HG03378 (cell line): ENCODE measurements around the gene TSACC.

Source experiments
- ATAC-seq: cut with Tn5 transposase; IDR thresholded peaks from one replicate; pipeline ENCODE4 v1.9.1; 2021; ENCODE audit warnings: mild to moderate bottlenecking, moderate library complexity; ENCODE audit not compliant: unreplicated experiment

The TSACC gene

GRCh38 chr1:156372876-156373275 is 34.5 kb downstream of the TSACC start:
- ATAC-seq: no peak

GRCh38 chr1:156373546-156373945 is 35.2 kb downstream of the TSACC start:
- ATAC-seq: no peak

GRCh38 chr1:156376146-156376545 is 37.8 kb downstream of the TSACC start:
- ATAC-seq: no peak

- no peak for ATAC-seq
These were observed 38.9 kb downstream of the TSACC start for GRCh38 chr1:156376958-156377919.

- no peak for ATAC-seq
These were observed 40.2 kb downstream of the TSACC start for GRCh38 chr1:156378557-156378956.

GRCh38 chr1:156379420-156380165 is 41.3 kb downstream of the TSACC start:
- ATAC-seq: no peak

GRCh38 chr1:156382561-156382960 is 44.2 kb downstream of the TSACC start:
- no peak for ATAC-seq

- ATAC-seq: no peak
These were observed 44.7 kb downstream of the TSACC start for GRCh38 chr1:156383023-156383422.

GRCh38 chr1:156384007-156384406 is 45.7 kb downstream of the TSACC start:
- no peak for ATAC-seq

GRCh38 chr1:156384658-156385057 is 46.3 kb downstream of the TSACC start:
- ATAC-seq: no peak

GRCh38 chr1:156385534-156386031 is 47.3 kb downstream of the TSACC start:
- ATAC-seq: no peak

GRCh38 chr1:156386134-156386901 is 48.0 kb downstream of the TSACC start:
- ATAC-seq: no peak

- ATAC-seq: no peak
These were observed 48.9 kb downstream of the TSACC start for GRCh38 chr1:156386949-156387869.

GRCh38 chr1:156387870-156388173 is 49.5 kb downstream of the TSACC start:
- no peak for ATAC-seq

- ATAC-seq: no peak
These were observed 50.1 kb downstream of the TSACC start for GRCh38 chr1:156388174-156389137.

- no peak for ATAC-seq
These were observed 51.0 kb downstream of the TSACC start for GRCh38 chr1:156389311-156389710.

- ATAC-seq: no peak
These were observed 52.4 kb downstream of the TSACC start for GRCh38 chr1:156390469-156391365.

- ATAC-seq: no peak
These were observed 53.0 kb downstream of the TSACC start for GRCh38 chr1:156391366-156391677.
